Measurements from ENCODE around the gene PTN. TPM values are rescaled to one million over a fixed set of nuclear protein-coding genes. Genes with fewer than 3 reads are reported as not detected.

The PTN gene
- total and polyA plus RNA-seq, 9 of the 15 experiments (the other 6 are each of a cell fraction or from before 2014, with no cell fraction given), result not detected

DNA sequence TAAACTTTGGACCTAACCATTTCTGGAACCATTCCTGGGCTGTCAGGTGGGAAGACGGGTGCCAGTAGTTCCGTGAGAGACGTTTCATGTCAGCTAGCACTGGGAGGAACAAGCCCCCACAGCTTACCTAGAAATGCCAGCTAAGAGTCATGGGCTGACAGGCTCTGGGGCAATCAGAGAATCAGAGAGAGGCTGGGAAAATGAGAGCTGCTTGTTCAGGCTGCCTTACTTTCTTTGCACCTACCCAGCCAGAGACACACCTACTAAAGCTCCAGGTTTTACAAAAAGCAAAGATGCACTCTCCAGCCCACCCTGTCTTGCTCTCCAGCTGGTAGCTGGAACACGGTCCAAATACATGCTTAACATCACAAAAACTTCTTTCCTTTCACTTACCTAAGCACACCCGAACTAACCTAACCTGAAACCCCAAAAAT, 688 bp downstream of the PTN start:
- H3K4me2 ChIP-seq (ENCODE audit: insufficient read depth, low read length), result no peak overlapping the region
- CTCF ChIA-PET (ENCODE audit: low intra/inter-chr PET ratio), result no interaction called here
- POLR2A ChIA-PET, result interaction anchor here (0.8 kb wide), 1 partner anchor 133 kb away, joined by 4 read pairs; no protein-coding TSS in a partner anchor
- FAIRE-seq, result no peak
- no peak for DNase-seq (ENCODE audit: extremely low read depth in 1 of 4, low spot score in 3 of 4)
- H3K79me2 ChIP-seq (ENCODE audit: control insufficient read depth, insufficient read depth, low read length), result no peaks in the 10 kb centered on the region
- no peaks in the 10 kb centered on the region for H3K4me1 ChIP-seq (replicated peaks in 1 of 2; ENCODE audit: control insufficient read depth in 2 of 2, insufficient read depth in 2 of 2, low read length in 2 of 2)
- H3K9me3 ChIP-seq (replicated peaks; ENCODE audit: control insufficient read depth, insufficient read depth, low read depth, low read length), result 0 out of 2 replicates have a peak, but pooled peaks cover 2% of the 10 kb centered on the region
- TF ChIP-seq POU5F1 (IDR thresholded peaks at IDR 0.05; ENCODE audit: borderline replicate concordance, low read depth, low read length, partially characterized antibody), result no peak
- TF ChIP-seq ZNF696 (CRISPR knock-in tag; conservative IDR thresholded peaks at IDR 0.05), result no peak
- no peak for TF ChIP-seq ZNF217 (CRISPR knock-in tag; IDR thresholded peaks at IDR 0.05)
- no peak for TF ChIP-seq ID3 (CRISPR knock-in tag; IDR thresholded peaks at IDR 0.05)
- no peak for TF ChIP-seq ID3 (tag; IDR thresholded peaks at IDR 0.05)
- TF ChIP-seq RBM15 (IDR thresholded peaks at IDR 0.05; ENCODE audit: insufficient read depth, low read length), result no peak
- no peak overlapping the region for H2AFZ ChIP-seq (ENCODE audit: low read depth, low read length)
- no peak overlapping the region for H3K9ac ChIP-seq (ENCODE audit: insufficient read depth in 1 of 2, low read depth in 2 of 2, low read length in 2 of 2)
- no peak for ATAC-seq
- WGBS (ENCODE audit: insufficient coverage, low coverage, missing lambda C conversion rate), result 0% methylated on average over 5 of the region's 5 CpGs
- H3K27me3 ChIP-seq (ENCODE audit: control insufficient read depth in 2 of 2, insufficient read depth in 2 of 2, low read length in 2 of 2), result no peaks in the 10 kb centered on the region
- BruUV-seq (replicated peaks), result no TSS peak
- no peak overlapping the region for H3K27ac ChIP-seq (ENCODE audit: extremely low read depth, low read depth, low read length)
- no peak overlapping the region for H3K4me3 ChIP-seq
- H3K36me3 ChIP-seq (ENCODE audit: control insufficient read depth, insufficient read depth, low read length), result no peaks in the 10 kb centered on the region
- in situ Hi-C loops (cut with MboI) (no loop called here), intact Hi-C loops (cut with micrococcal nuclease) (no loop called here)
- H4K20me1 ChIP-seq (replicated peaks; ENCODE audit: control insufficient read depth, insufficient read depth, low read length), result no peaks in the 10 kb centered on the region
- H3K9me1 ChIP-seq (ENCODE audit: control insufficient read depth, insufficient read depth, low read length), result no peaks in the 10 kb centered on the region

GRCh38 chr7:137342265-137342664, 1.3 kb downstream of the PTN start:
- WGBS (ENCODE audit: insufficient coverage, low coverage, missing lambda C conversion rate), result 0% methylated on average over 3 of the region's 3 CpGs
- H3K4me2 ChIP-seq (ENCODE audit: insufficient read depth, low read length), result no peak overlapping the region
- no peaks in the 10 kb centered on the region for H3K36me3 ChIP-seq (ENCODE audit: control insufficient read depth, insufficient read depth, low read length)
- no peaks in the 10 kb centered on the region for H3K79me2 ChIP-seq (ENCODE audit: control insufficient read depth, insufficient read depth, low read length)
- H3K9ac ChIP-seq (ENCODE audit: insufficient read depth in 1 of 2, low read depth in 2 of 2, low read length in 2 of 2), result no peak overlapping the region
- no peak overlapping the region for H3K4me3 ChIP-seq
- 0 out of 2 replicates have a peak, but pooled peaks cover 2% of the 10 kb centered on the region for H3K9me3 ChIP-seq (replicated peaks; ENCODE audit: control insufficient read depth, insufficient read depth, low read depth, low read length)
- POLR2A ChIA-PET, result no interaction called here
- no peak for DNase-seq (ENCODE audit: extremely low read depth in 1 of 4, low spot score in 3 of 4)
- FAIRE-seq, result no peak
- no peaks in the 10 kb centered on the region for H3K27me3 ChIP-seq (ENCODE audit: control insufficient read depth in 2 of 2, insufficient read depth in 2 of 2, low read length in 2 of 2)
- H2AFZ ChIP-seq (ENCODE audit: low read depth, low read length), result no peak overlapping the region
- no peaks in the 10 kb centered on the region for H4K20me1 ChIP-seq (replicated peaks; ENCODE audit: control insufficient read depth, insufficient read depth, low read length)
- intact Hi-C loops (cut with micrococcal nuclease) (no loop called here), in situ Hi-C loops (cut with MboI) (no loop called here)
- no peaks in the 10 kb centered on the region for H3K4me1 ChIP-seq (replicated peaks in 1 of 2; ENCODE audit: control insufficient read depth in 2 of 2, insufficient read depth in 2 of 2, low read length in 2 of 2)
- CTCF ChIA-PET (ENCODE audit: low intra/inter-chr PET ratio), result no interaction called here
- H3K9me1 ChIP-seq (ENCODE audit: control insufficient read depth, insufficient read depth, low read length), result no peaks in the 10 kb centered on the region
- TF ChIP-seq DPF2 (IDR thresholded peaks at IDR 0.05) (no peak), MBD1 (CRISPR knock-in tag; IDR thresholded peaks at IDR 0.05) (no peak)
- BruUV-seq (replicated peaks), result no TSS peak
- ATAC-seq, result no peak
- H3K27ac ChIP-seq (ENCODE audit: extremely low read depth, low read depth, low read length), result no peak overlapping the region
